ENCODE measurements around the gene GPC3.
"Not testable (repeated sequence)": the region's sequence is repeated elsewhere in the genome, so short reads cannot be mapped to it uniquely, and the experiment has no call there.

Gene GPC3

GRCh38 chrX:133985164-133985966 is at the start of gene GPC3:
TSS of gene GPC3 (minus strand) at chrX:133985594.
- peak in 1 of 2 donors; percentile 7 for DNase-seq (ENCODE audit: low read depth in 2 of 2)

- no peak for DNase-seq (ENCODE audit: low read depth in 2 of 2)
Observed at GRCh38 chrX:134032441-134032840, 47.0 kb upstream of the GPC3 start.

DNA sequence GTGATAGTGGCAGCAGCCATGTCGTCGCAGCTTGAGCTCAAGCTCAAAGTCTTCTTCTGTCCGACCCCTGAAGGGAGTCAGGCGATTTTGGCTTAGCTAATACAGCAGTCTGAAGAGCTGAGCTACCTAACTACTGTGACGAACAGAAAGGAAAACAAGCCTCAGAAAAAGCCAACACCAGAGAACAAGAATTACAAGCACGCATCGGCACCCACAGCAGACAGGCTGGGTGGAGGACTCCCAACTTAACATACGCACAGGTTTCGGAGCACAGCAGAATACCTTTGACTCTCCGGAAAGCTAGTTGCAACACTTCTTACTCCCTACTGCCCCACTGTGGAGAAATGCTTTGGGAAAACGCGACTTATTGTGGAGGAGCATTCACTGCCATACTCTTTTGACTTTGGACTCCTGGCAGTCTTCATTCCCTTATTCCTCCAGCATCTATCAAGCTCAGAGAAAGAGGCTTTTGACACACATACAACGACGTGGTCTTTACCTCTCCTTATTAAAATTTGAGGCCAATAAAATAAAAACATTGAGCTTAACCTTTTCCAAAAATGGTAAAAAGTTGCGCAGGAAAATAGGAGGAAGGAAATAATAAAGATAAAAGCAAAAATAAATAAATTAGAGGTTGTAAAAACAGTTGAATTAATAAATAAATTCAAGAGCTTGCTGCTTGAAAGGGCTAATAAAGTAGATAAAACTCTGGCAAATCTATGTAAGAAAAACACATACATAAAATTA is 41.3 kb upstream of the GPC3 start:
- no peak for DNase-seq (ENCODE audit: low read depth in 2 of 2)

GRCh38 chrX:134025986-134026545 is 40.7 kb upstream of the GPC3 start:
- DNase-seq (ENCODE audit: low read depth in 2 of 2) = no peak

DNA sequence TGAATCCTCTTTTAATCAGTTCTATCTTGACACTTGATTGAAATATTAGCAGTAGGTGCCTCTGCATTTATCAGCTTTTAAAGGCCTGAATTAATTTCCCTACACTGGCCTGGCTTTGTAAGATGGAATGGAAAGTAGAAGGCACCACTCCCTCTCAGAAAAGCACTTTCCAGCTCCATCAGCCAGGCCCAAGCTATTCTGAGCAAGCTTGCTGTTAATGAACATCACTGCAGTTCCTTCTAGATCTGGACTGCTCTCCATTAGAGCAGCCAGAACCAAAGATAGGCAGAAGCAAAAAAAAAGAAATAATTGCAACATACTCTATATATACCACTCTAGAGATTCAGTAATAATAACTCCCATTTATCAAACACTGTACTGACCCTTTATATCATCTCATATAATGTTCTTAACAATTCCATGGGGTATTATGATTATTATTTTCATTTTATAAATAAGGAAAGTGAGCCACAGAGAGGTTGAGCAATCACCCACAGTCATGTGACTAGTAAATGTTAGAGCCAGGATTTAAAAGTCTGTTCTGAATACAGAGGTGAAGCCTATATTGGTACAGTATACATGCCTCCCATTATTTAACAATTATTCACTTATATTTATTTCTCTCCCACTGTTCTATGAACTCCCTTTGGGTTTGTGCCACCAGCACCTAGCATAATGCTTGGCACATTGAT is 39.4 kb upstream of the GPC3 start:
- DNase-seq (ENCODE audit: low read depth in 2 of 2) = no peak

DNA sequence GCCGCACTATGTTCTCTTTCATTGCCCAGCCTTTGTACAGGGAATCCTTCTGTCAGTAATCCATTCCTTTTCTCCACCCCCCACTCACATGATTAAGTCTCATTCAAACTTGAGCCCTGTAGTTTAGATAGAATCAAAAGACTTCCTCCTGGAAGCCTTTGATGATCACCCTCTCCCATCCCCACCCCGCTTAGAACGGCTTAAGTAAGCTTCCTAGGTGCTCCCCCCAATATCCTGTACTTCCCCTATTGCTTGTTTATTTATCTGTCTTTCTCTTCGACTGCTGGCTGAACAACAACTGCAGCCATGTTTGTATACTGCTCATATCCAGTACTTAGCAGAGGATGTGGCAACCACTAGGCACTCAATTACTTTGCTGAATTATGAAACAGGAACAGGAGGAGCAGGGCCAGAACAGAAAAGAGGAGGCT is 38.5 kb upstream of the GPC3 start:
- DNase-seq (ENCODE audit: low read depth in 2 of 2) = no peak

GRCh38 chrX:134020910-134021309 is 35.5 kb upstream of the GPC3 start:
- DNase-seq (ENCODE audit: low read depth in 2 of 2) = no peak

GRCh38 chrX:134019567-134020206 is 34.3 kb upstream of the GPC3 start:
- DNase-seq (ENCODE audit: low read depth in 2 of 2) = no peak

- DNase-seq (ENCODE audit: low read depth in 2 of 2) = not testable (repeated sequence)
Observed at GRCh38 chrX:134016309-134016708, 30.9 kb upstream of the GPC3 start.

DNA sequence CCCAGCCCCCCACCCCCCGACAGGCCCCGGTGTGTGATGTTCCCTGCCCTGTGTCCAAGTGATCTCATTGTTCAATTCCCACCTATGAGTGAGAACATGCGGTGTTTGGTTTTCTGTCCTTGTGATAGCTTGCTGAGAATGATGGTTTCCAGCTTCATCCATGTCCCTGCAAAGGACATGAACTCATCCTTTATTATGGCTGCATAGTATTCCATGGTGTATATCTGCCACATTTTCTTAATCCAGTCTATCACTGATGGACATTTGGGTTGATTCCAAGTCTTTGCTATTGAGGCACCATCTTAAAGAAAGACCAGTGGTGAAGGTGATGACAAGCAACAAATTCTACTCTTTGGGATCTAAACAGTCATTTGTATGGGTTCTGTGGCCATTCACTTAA is 30.1 kb upstream of the GPC3 start:
- not testable (repeated sequence) for DNase-seq (ENCODE audit: low read depth in 2 of 2)

DNA sequence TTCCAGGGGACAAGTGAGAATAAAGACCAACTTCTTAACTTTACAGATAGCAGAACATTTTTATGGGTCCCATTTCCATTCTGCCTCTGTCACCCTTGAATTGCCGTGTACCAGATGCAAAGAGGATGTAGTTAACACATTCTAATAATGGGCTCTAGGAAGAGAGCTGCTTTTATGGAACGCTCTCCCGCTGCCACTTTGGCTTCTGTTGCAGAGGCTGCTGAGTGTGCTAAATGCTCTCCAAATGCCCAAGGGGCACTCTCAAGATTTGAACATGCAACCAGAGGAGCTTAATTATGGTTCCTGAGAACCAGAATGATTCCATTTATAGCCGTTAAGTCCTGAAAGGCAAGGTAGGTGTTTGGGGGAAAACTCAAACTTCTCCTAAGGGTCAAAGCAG is 28.1 kb upstream of the GPC3 start:
- DNase-seq (ENCODE audit: low read depth in 2 of 2) = no peak

DNA sequence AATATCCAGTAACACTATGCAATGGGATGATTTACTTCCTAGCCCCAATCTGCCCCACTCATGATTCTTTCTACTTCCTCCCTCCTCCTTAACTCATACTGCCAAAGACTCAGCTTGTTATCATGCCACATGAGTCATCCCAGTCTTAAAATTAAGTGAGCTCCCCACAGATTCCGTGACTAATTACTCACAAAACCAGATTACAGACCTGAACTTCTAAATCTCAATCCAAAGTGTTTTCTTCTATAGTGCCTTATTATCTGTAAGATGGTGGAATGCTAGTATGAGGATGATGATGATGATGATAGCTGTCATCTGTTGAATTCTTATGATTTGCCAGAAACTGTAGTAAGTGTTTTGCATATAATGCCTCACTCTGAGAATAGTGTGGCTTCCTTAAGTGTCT is 27.7 kb upstream of the GPC3 start:
- no peak for DNase-seq (ENCODE audit: low read depth in 2 of 2)

DNA sequence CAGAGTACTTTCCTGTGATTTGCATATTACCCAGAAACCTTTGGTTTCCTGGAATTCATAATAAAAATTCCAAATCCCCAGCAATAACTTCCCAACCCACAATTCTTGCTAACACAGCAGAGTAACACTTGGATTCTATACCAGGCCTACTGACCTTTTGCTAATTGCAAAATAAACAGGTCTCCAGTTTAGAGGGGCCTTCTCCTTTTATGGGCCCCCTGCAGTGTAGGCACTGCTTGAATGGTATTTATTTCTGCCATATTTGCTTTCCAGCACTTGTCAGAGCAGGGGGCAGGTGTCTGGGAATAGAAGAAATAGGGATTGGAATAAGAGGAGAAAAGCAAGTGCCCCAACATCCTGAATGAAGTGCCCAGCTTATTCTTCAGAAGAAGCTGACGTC is 25.3 kb upstream of the GPC3 start:
- no peak for DNase-seq (ENCODE audit: low read depth in 2 of 2)

DNA sequence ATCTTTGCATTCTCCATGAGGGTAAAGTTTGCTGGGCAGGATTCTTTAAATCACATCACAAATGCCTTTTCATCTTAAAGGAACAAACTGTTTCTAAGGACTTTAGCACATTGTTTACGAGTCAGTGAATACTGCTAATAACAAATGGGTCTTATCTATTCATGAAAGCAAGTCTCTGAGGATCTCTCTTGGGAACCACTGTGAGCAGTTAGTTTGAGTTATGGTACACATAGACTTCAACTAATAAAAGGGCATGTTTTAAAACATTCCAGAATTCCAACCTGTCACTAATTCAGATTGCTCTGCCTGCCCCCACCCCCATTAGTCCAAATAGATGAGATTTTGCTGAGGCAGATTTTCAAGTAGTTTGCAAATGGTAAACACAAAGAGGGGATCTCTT is 22.3 kb upstream of the GPC3 start:
- no peak for DNase-seq (ENCODE audit: low read depth in 2 of 2)

- no peak for DNase-seq (ENCODE audit: low read depth in 2 of 2)
Observed at GRCh38 chrX:134006484-134007161, 21.2 kb upstream of the GPC3 start.

DNA sequence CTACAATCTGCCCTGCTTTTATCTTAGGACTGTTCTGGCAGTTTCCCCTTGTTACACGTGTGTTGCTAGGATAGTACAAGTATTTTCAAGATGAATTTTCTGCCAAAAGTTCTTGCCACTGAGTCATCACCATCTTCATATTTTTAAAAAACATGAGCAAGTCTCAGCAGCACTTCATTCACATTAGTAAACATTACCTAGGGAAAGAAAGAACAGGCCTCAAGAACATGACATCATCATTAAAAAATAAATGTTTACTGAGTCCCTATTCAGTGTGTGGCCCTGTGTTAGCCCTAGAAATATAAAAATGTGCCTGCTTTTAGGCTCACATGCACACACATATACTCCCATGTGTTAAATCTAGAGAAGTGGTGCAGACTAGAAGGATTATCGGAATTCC is 18.7 kb upstream of the GPC3 start:
- no peak for DNase-seq (ENCODE audit: low read depth in 2 of 2)

- no peak for DNase-seq (ENCODE audit: low read depth in 2 of 2)
Observed at GRCh38 chrX:134002921-134003615, 17.7 kb upstream of the GPC3 start.

- DNase-seq (ENCODE audit: low read depth in 2 of 2) = no peak
Observed at GRCh38 chrX:134000260-134001245, 15.2 kb upstream of the GPC3 start.

GRCh38 chrX:133999031-133999705 is 13.8 kb upstream of the GPC3 start:
- no peak for DNase-seq (ENCODE audit: low read depth in 2 of 2)
